Liver (tissue), 3 donors: ENCODE results near the gene PDP2.

Experiments
- FOXA1 ChIP-seq: IDR thresholded peaks from 2 replicates; pipeline ENCODE4 v1.6.1; 2016; ENCODE audit warnings: antibody characterized with exemption
- TAF1 ChIP-seq: conservative IDR thresholded peaks from 2 replicates; pipeline ENCODE4 v1.6.1; 2016; ENCODE audit warnings: antibody characterized with exemption, mild to moderate bottlenecking
- YY1 ChIP-seq: IDR thresholded peaks from 2 replicates; pipeline ENCODE4 v1.6.1; 2016; ENCODE audit warnings: antibody characterized with exemption, mild to moderate bottlenecking
- TF ChIP-seq, protein P1 (sequence below): fragments of 150-350 bp; IDR thresholded peaks from 2 replicates; pipeline ENCODE4 v1.5.1; 2017; ENCODE audit warnings: improper control_type of control experiment, low read depth, low read length; ENCODE audit not compliant: missing input control
- TF ChIP-seq, protein P2 (sequence below): IDR thresholded peaks from 2 replicates; pipeline ENCODE4 v1.6.1; 2016; ENCODE audit warnings: antibody characterized with exemption
- TF ChIP-seq, protein P3 (sequence below): IDR thresholded peaks from 2 replicates; pipeline ENCODE4 v1.6.1; 2016; ENCODE audit warnings: antibody characterized with exemption
- TF ChIP-seq, protein P4 (sequence below): IDR thresholded peaks from 2 replicates; pipeline ENCODE4 v1.6.1; 2016; ENCODE audit warnings: antibody characterized with exemption, mild to moderate bottlenecking
- donor health status: healthy.
- donor health status: healthy.

DNA sequence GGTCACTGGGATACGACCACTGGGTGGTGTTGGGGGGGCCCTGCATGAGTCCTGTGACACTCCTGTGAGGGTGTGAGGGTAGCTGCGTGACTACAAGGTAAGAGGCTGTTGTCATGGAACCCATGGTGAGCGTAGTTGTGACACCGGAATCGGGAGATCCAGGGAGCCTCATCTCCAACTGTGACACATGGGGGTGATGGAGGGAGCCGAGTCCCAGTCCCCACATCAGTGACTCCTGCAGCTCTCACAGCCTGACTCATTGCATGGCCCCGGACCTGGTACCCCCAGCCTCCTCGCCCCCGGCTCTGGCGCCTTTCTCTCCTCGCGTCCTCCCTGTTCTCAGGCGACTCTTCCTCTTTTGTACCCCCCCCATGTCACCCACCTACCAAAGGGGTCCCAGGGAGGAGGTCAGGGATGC is 24.1 kb downstream of the PDP2 start:
- TF ChIP-seq, protein P1, sequence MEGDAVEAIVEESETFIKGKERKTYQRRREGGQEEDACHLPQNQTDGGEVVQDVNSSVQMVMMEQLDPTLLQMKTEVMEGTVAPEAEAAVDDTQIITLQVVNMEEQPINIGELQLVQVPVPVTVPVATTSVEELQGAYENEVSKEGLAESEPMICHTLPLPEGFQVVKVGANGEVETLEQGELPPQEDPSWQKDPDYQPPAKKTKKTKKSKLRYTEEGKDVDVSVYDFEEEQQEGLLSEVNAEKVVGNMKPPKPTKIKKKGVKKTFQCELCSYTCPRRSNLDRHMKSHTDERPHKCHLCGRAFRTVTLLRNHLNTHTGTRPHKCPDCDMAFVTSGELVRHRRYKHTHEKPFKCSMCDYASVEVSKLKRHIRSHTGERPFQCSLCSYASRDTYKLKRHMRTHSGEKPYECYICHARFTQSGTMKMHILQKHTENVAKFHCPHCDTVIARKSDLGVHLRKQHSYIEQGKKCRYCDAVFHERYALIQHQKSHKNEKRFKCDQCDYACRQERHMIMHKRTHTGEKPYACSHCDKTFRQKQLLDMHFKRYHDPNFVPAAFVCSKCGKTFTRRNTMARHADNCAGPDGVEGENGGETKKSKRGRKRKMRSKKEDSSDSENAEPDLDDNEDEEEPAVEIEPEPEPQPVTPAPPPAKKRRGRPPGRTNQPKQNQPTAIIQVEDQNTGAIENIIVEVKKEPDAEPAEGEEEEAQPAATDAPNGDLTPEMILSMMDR: no peak
- TF ChIP-seq, protein P2, sequence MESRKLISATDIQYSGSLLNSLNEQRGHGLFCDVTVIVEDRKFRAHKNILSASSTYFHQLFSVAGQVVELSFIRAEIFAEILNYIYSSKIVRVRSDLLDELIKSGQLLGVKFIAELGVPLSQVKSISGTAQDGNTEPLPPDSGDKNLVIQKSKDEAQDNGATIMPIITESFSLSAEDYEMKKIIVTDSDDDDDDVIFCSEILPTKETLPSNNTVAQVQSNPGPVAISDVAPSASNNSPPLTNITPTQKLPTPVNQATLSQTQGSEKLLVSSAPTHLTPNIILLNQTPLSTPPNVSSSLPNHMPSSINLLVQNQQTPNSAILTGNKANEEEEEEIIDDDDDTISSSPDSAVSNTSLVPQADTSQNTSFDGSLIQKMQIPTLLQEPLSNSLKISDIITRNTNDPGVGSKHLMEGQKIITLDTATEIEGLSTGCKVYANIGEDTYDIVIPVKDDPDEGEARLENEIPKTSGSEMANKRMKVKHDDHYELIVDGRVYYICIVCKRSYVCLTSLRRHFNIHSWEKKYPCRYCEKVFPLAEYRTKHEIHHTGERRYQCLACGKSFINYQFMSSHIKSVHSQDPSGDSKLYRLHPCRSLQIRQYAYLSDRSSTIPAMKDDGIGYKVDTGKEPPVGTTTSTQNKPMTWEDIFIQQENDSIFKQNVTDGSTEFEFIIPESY: no peak
- TF ChIP-seq TAF1 (no peak), FOXA1 (no peak), YY1 (no peak)
- TF ChIP-seq, protein P3, sequence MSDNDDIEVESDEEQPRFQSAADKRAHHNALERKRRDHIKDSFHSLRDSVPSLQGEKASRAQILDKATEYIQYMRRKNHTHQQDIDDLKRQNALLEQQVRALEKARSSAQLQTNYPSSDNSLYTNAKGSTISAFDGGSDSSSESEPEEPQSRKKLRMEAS: no peak
- TF ChIP-seq, protein P4, sequence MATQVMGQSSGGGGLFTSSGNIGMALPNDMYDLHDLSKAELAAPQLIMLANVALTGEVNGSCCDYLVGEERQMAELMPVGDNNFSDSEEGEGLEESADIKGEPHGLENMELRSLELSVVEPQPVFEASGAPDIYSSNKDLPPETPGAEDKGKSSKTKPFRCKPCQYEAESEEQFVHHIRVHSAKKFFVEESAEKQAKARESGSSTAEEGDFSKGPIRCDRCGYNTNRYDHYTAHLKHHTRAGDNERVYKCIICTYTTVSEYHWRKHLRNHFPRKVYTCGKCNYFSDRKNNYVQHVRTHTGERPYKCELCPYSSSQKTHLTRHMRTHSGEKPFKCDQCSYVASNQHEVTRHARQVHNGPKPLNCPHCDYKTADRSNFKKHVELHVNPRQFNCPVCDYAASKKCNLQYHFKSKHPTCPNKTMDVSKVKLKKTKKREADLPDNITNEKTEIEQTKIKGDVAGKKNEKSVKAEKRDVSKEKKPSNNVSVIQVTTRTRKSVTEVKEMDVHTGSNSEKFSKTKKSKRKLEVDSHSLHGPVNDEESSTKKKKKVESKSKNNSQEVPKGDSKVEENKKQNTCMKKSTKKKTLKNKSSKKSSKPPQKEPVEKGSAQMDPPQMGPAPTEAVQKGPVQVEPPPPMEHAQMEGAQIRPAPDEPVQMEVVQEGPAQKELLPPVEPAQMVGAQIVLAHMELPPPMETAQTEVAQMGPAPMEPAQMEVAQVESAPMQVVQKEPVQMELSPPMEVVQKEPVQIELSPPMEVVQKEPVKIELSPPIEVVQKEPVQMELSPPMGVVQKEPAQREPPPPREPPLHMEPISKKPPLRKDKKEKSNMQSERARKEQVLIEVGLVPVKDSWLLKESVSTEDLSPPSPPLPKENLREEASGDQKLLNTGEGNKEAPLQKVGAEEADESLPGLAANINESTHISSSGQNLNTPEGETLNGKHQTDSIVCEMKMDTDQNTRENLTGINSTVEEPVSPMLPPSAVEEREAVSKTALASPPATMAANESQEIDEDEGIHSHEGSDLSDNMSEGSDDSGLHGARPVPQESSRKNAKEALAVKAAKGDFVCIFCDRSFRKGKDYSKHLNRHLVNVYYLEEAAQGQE: no peak
